GM18499 (cell line): ENCODE data around the gene UXS1.
A peak's percentile ranks its signal among the peaks of the same experiment; 100 is the strongest.
"Not testable (repeated sequence)": the region's sequence is repeated elsewhere in the genome, so short reads cannot be mapped to it uniquely, and the experiment has no call there.

Experiments used
- ATAC-seq: cut with Tn5 transposase; IDR thresholded peaks from one replicate; pipeline ENCODE4 v1.9.1; 2021; ENCODE audit warnings: moderate number of reproducible peaks; ENCODE audit not compliant: insufficient read depth, unreplicated experiment

Gene UXS1

DNA sequence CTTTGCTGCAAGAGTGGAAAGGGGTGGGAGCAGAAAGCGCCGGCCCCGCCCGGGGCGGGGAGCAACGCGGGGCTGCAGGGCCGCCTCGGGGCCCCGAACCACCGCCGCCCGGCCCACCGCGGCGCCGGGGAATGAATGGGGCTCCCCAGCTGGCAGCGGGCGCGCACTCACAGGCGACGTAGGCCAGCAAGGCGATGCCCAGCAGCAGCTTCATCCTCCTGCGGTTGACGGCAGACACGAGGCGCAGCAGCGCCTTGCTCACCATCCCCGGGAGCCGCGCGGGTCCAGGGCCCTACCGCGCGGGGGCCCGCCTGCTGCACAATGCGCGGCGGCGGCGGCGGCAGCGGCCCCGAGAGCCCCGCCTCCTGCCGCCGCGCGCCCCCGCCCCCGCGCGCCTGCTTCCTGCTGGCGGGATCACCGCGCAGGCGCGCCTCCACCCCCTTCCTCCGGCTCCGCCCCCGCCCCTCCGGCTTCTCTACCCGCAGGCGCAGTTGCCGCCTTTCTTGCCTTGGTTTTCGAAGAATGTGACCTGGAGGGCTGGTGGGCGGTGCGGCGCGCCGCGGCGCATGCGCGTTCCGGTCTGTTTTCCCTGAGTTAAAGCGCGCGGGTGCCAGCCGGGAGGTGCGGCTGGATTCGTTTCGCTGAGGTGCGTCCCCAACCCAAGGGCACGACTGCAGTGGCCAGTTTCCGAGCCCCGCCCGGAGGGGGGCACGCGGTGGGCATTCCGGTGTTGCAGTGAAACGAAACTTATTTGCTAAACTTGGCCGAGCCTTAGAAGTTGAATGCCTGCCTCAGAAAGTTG lies at the start of gene UXS1:
TSS of gene UXS1 (minus strand) at position 325 of the 802 bp plus-strand sequence. CDS start at position 265, 60 bp downstream.
- peak; percentile 41 for ATAC-seq

DNA sequence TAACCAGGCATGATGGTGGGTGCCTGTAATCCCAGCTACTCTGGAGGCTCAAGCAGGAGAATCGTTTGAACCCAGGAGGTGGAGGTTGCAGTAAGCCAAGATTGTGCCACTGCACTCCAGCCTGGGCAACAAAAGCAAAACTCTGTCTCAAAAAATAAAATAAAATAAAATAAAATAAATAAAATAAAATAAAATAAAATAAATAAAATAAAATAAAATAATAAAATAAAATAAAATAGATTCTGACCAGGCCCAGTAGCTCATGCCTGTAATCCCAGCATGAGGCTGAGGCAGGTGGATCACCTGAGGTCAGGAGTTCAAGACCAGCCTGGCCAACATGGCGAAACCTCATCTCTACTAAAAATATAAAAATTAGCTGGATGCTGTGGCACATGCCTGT lies 45.4 kb upstream of the UXS1 start:
- not testable (repeated sequence) for ATAC-seq

GRCh38 chr2:106235392-106235791 lies 41.3 kb upstream of the UXS1 start:
- ATAC-seq = not testable (repeated sequence)

GRCh38 chr2:106233350-106233706 lies 39.2 kb upstream of the UXS1 start:
- no peak for ATAC-seq

GRCh38 chr2:106232638-106233349 lies 38.7 kb upstream of the UXS1 start:
- no peak for ATAC-seq

DNA sequence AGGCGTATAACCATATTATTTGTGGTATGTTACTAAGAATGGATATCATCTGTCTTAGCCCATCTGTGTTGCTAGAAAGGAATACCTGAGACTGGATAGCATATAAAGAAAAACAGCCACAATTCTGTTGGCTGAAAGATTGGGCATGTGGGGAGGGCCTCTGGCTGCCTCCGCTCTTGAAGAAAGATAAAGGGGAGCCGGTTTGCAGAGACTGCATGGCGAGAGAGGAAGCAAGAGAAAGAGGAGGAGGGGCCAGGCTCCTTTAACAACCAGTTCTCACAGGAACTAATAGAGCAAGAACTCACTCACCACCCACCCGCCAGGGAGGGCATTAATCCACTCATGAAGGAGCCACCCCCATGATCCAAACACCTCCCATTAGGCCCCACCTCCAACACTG lies 29.2 kb upstream of the UXS1 start:
- no peak for ATAC-seq

GRCh38 chr2:106222057-106222456 lies 28.0 kb upstream of the UXS1 start:
- not testable (repeated sequence) for ATAC-seq

GRCh38 chr2:106219813-106220212 lies 25.7 kb upstream of the UXS1 start:
- ATAC-seq = no peak

DNA sequence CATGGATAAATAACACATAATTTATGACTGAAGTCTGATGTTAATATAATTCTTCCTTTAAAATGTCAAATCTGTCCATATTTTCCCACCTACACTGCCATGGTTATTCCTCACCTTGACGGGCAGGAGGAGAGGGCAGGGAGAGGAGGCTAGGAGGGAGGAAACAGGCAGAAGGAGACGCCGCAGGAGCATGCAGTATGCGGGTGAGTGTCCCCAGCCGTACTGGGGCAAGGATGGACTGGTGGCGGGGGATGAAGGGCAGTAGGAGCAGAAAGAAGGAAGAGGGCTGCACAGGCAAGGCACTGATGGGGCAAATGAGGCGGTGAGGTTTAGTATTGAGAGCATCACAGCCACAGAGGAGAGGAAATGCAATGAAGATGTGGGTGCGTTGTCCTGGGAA lies 25.1 kb upstream of the UXS1 start:
- ATAC-seq = not testable (repeated sequence)

GRCh38 chr2:106208874-106209273 lies 14.8 kb upstream of the UXS1 start:
- no peak for ATAC-seq

- no peak for ATAC-seq
Observed at GRCh38 chr2:106208399-106208798, 14.3 kb upstream of the UXS1 start.

DNA sequence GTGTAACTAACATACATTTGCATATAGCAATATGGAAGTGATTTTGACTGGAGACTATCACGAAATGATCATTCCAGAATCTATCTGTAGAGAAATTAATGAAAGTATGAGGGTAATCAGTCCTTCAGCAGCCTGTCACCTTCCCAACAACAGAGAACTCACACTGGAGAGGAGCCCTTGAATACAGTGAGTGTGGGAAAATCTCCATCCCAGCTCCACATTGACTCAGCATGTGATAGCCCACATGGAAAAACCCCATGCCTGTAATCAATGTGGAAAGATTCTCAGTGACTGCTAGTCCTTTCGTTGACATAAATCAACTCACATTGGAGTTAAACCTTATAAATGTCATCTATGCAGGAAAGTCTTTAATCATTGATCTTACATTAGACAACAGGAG lies 13.1 kb upstream of the UXS1 start:
- no peak for ATAC-seq

- ATAC-seq = no peak
Observed at GRCh38 chr2:106205488-106205887, 11.4 kb upstream of the UXS1 start.

GRCh38 chr2:106204551-106204950 lies 10.4 kb upstream of the UXS1 start:
- ATAC-seq = not testable (repeated sequence)

DNA sequence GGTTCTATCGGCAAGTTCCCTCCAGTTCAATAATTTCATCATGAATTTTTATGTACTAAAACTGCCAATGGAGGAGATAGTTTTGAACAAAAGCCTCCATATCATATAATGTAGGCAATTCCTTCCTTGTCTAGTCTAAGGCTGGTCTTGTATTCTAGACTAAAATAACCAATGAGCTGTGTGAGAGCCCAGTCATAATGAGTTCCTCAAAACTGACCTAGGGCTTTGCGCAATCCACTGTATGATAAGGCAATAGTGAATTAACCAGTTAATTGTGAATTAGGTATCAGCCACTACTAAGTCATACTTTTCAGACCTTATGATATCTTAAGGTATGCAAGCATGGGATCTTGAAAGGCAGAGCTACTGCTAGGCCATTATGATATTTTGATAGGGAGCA lies 7.6 kb upstream of the UXS1 start:
- no peak for ATAC-seq

- ATAC-seq = no peak
Observed at GRCh38 chr2:106197878-106198277, 3.8 kb upstream of the UXS1 start.

- ATAC-seq = no peak
Observed at GRCh38 chr2:106195981-106196380, 1.9 kb upstream of the UXS1 start.

DNA sequence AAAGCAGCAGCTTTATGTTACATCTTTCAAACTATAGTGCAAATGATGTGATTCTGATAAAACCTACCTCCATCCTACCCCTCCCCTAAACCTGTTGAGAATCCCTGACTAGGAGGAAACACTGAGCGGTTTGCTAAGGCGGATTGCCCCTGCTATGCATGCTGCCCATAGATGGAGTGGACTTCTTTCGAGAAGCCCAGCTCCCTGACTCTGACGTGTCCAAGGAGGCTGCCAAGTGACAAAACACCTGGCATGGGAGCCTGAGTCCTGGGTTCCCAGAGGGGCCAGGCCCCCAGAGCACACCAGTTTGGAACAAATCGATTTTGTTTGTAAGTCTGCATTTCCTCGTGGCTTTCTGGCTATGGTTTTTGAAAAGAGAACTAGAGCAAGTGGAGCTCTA lies 1.4 kb upstream of the UXS1 start:
- no peak for ATAC-seq

DNA sequence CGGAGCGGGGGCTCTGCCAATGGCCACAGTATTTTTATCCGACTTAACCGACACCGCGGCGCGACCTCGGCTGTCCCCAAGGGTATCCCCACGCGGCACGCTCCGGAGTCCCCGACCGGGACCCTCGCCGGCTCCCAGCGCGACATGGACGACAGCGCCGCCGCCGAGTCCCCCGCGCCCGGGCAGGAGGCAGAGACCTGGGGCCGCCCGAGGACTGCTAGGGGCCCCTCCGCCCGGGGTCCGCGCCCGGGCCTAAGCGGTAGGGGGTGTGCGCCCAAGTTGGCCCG lies 468 bp downstream of the UXS1 start:
- peak; percentile 12 for ATAC-seq

DNA sequence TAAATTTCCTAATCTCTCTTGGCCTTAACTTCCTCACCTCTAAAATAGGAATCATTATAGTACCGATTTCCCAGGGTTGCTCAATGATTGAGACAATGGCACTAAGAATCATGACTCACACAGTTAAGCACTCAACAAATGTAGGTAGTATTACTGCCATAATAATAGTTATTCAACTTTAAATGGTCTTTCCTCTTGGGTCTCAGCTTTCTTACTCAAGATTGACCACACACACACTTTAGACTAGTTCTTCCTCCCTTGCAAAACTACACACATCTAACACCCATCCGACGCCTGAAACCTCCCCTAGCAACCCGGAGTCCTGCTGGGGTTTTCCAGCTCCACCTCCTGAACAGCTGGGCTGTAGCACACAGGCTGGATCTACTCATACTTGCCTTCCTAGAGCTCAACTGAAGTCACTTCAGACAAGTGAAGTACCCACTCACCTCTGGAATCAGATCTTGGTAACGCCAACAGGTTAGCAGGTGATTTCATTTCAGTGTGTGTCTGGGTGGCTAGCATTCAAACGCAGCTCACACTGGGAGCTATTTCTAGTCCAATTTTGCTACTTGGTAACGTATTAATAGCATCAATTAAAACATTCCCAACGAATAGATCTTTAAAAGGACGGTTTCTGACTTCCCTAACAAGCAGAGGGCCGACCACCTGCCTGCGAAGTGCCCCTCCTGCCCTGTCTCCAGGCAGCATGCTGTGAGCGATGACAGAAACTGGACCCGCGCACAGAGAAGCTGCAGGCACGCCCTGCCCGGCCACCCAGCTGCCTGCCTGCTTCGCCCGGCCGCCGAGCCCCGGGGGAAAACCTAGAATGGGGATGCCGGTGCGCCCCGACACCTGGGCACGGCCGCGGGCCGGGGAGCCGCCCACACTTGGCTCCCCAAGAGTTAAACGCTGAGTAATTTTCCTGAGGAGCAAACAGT lies 1.1 kb downstream of the UXS1 start:
- peak; percentile 53 for ATAC-seq

DNA sequence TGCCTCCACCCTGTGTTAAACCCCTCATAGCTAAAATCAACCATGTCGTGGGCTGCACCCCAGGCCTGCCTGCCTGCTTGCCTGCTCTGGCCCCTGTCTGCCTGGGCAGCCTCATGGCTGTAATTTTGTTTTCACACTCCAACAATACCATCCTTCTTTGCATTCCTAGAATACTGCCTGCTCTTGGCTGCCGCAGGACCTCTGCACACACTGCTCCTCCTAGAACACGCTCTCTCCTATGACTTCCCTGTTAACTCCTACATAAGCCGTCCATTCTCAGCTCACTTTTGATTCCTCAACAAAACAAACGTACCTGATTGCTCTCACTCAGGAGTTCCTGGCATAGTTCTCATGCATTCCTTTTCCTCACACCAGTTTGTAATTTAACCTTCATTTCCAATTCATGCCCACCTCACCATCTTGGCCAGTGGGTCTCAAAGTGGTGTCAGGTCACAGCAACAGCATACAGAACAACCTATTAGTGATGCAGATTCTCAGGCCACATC lies 2.5 kb downstream of the UXS1 start:
- ATAC-seq = no peak
